HepG2 (cell line): ENCODE data around the gene SELENOM. TPM values are rescaled to one million over a fixed set of nuclear protein-coding genes. Genes with fewer than 3 reads are reported as not detected.
A peak's percentile ranks its signal among the peaks of the same experiment; 100 is the strongest.

Experiments used
- ATAC-seq: fragments of 200-7000 bp; cut with Tn5 transposase; 3 replicates; pipeline ENCODE4 v1.9.1; 2020; ENCODE audit warnings: mild to moderate bottlenecking, moderate library complexity
- BruUV-seq: library from RNA; stranded (reverse); fragments of 400-500 nt; replicated peaks from 2 replicates; lab custom pipeline; 2021; lab: Mats Ljungman, UMichigan
- CTCF ChIA-PET: fragments of 300-600 bp; formaldehyde crosslinking; extraction: SDS; loops from one replicate; lab custom pipeline; 2021; ENCODE audit warnings: low total read pairs, inconsistent platforms, low intra/inter-chr PET ratio; lab: Yijun Ruan, JAX
- POLR2A ChIA-PET: fragments of 350-600 bp; sonication (Branson Sonifier 250); formaldehyde crosslinking; loops from one replicate; lab custom pipeline; 2020; ENCODE audit warnings: antibody characterized with exemption, inconsistent platforms; lab: Yijun Ruan, JAX
- DNase-seq: peaks from one replicate; pipeline ENCODE4 v3.0.0-alpha.2; 2015; ENCODE audit warnings: low spot score
- FAIRE-seq: peaks from 3 replicates; lab custom pipeline; 2011; peaks lifted over from hg19 to GRCh38; lab: Jason Lieb, UNC
- H2AFZ ChIP-seq: one replicate; pipeline ENCODE4 v1.6.1; 2011; ENCODE audit warnings: low read length, inconsistent platforms
- H3K27ac ChIP-seq: fragments of 300-600 bp; 3 replicates; pipeline ENCODE4 v1.8.0; 2011; ENCODE audit warnings: mixed run types, mild to moderate bottlenecking, mixed read lengths, low read length, inconsistent platforms; ENCODE audit not compliant: insufficient read depth; ENCODE audit errors: extremely low read length
- H3K27me3 ChIP-seq, 2 experiments: fragments of 200-600 bp in 1 of 2; 2 replicates in 1 of 2; 3 replicates in 1 of 2; pipeline versions ENCODE4 v1.6.0 to v1.8.0; 2011; ENCODE audit warnings: low read length in 2 of 2, mild to moderate bottlenecking in 2 of 2, moderate library complexity in 2 of 2, inconsistent platforms in 1 of 2; ENCODE audit not compliant: insufficient read depth in 2 of 2, control insufficient read depth in 1 of 2
- H3K36me3 ChIP-seq, 2 experiments: fragments of 200-600 bp in 1 of 2; replicated peaks in 1 of 2; 2 replicates in 1 of 2; 3 replicates in 1 of 2; pipeline versions ENCODE4 v1.5.1 to v1.8.0; 2011; ENCODE audit warnings: low read length in 2 of 2, inconsistent platforms in 1 of 2; ENCODE audit not compliant: insufficient read depth in 2 of 2, control insufficient read depth in 1 of 2
- H3K4me1 ChIP-seq: 2 replicates; pipeline ENCODE4 v1.5.1; 2012; ENCODE audit warnings: low read length, inconsistent platforms; ENCODE audit not compliant: insufficient read depth
- H3K4me2 ChIP-seq: 2 replicates; pipeline ENCODE4 v1.6.0; 2011; ENCODE audit warnings: low read depth, low read length, inconsistent platforms
- H3K4me3 ChIP-seq, 3 experiments: fragments of 200-600 bp in 1 of 3; sonication (generic), shearing (Covaris generic) in 1 of 3; replicated peaks in 1 of 3; 2 replicates each; pipeline ENCODE4 v1.5.1; 2011 to 2016; ENCODE audit warnings: low read length in 3 of 3, inconsistent platforms in 2 of 3, low read depth in 2 of 3, mild to moderate bottlenecking in 2 of 3, control low read depth in 1 of 3, mixed read lengths in 1 of 3; ENCODE audit not compliant: insufficient read depth in 1 of 3
- H3K79me2 ChIP-seq: one replicate; pipeline ENCODE4 v1.6.1; 2011; ENCODE audit warnings: low read length, inconsistent platforms; ENCODE audit not compliant: insufficient read depth
- H3K9ac ChIP-seq: 2 replicates; pipeline ENCODE4 v1.6.0; 2011; ENCODE audit warnings: mild to moderate bottlenecking, low read depth, low read length, inconsistent platforms; ENCODE audit not compliant: insufficient read depth
- H3K9me3 ChIP-seq: 2 replicates; pipeline ENCODE4 v1.5.1; 2012; ENCODE audit warnings: mild to moderate bottlenecking, low read length
- H4K20me1 ChIP-seq: 2 replicates; pipeline ENCODE4 v1.6.0; 2011; ENCODE audit warnings: inconsistent platforms, mild to moderate bottlenecking, low read length, moderate library complexity; ENCODE audit not compliant: insufficient read depth
- CBX1 ChIP-seq: IDR thresholded peaks from one replicate; pipeline ENCODE4 v1.6.1; 2016; ENCODE audit warnings: antibody characterized with exemption, low read depth
- IRF9 ChIP-seq: sonication (generic); formaldehyde crosslinking; IDR thresholded peaks from 2 replicates; pipeline ENCODE4 v1.8.0; 2022; ENCODE audit warnings: missing genetic modification reagents, mild to moderate bottlenecking, borderline replicate concordance
- KIAA2018 ChIP-seq: sonication (generic); formaldehyde crosslinking; IDR thresholded peaks from 2 replicates; pipeline ENCODE4 v1.5.0; 2020; ENCODE audit warnings: mild to moderate bottlenecking, missing genetic modification reagents, borderline replicate concordance
- RNF219 ChIP-seq: sonication (generic); formaldehyde crosslinking; IDR thresholded peaks from 2 replicates; pipeline ENCODE4 v1.5.0; 2020; ENCODE audit warnings: mild to moderate bottlenecking, missing genetic modification reagents
- SCMH1 ChIP-seq: sonication (generic); formaldehyde crosslinking; IDR thresholded peaks from 2 replicates; pipeline ENCODE4 v1.9.0; 2021; ENCODE audit warnings: missing genetic modification reagents, mild to moderate bottlenecking, borderline replicate concordance
- ZFP36L1 ChIP-seq: sonication (generic); formaldehyde crosslinking; IDR thresholded peaks from 2 replicates; pipeline ENCODE4 v1.8.0; 2022; ENCODE audit warnings: mild to moderate bottlenecking, missing genetic modification reagents, moderate library complexity
- ZMYM2 ChIP-seq: sonication (generic); formaldehyde crosslinking; IDR thresholded peaks from 2 replicates; pipeline ENCODE4 v1.8.0; 2022; ENCODE audit warnings: mild to moderate bottlenecking, missing genetic modification reagents
- ZNF124 ChIP-seq: sonication (generic); formaldehyde crosslinking; IDR thresholded peaks from 2 replicates; pipeline ENCODE4 v1.4.0; 2020; ENCODE audit warnings: missing genetic modification reagents
- ZNF629 ChIP-seq: sonication (generic); formaldehyde crosslinking; conservative IDR thresholded peaks from 2 replicates; pipeline ENCODE4 v1.5.0; 2020; ENCODE audit warnings: missing genetic modification reagents
- ZNF704 ChIP-seq: sonication (generic); formaldehyde crosslinking; IDR thresholded peaks from 2 replicates; pipeline ENCODE4 v1.8.1; 2023; ENCODE audit warnings: mild to moderate bottlenecking, inconsistent platforms, moderate library complexity, missing genetic modification reagents, borderline replicate concordance
- ZNF746 ChIP-seq: sonication (generic); formaldehyde crosslinking; IDR thresholded peaks from 2 replicates; pipeline ENCODE4 v1.8.0; 2022; ENCODE audit warnings: mild to moderate bottlenecking, missing genetic modification reagents
- WGBS: methylation state at CpG from one replicate; pipeline ENCODE4 v1.1.6; 2017; ENCODE audit warnings: low lambda C conversion rate; 5-methylcytosine and 5-hydroxymethylcytosine counted together
- in situ Hi-C: cut with HindIII; loops from 2 replicates; pipeline ENCODE4 v1.10.0; 2017; ENCODE audit warnings: low pct_unique_long_range_greater_than_20kb; ENCODE audit not compliant: extremely low pct_ligation_motif_present
- intact Hi-C: fragments of 100-400 bp; cut with micrococcal nuclease; formaldehyde crosslinking; loops from one replicate; pipeline ENCODE4 v1.10.0; 2022; ENCODE audit not compliant: unreplicated experiment
- polyA plus RNA-seq, 8 experiments: library from polyadenylated mRNA; depleted of rRNA in 3 of 8; stranded (reverse) in 7 of 8; unstranded in 1 of 8; fragments of >200 nt; fragmentation: Illumina TruSeq in 4 of 8; extraction: Trizol in 4 of 8; gene quantifications; 2 replicates each; pipeline versions ENCODE4 v1.2.1 to v1.2.3, GENCODE V29; 2011 to 2016; ENCODE audit warnings: low read depth in 4 of 8, missing spikeins in 1 of 8, mixed read lengths in 1 of 8; ENCODE audit not compliant: insufficient read depth in 1 of 8
- total RNA-seq, 5 experiments: library from RNA; depleted of rRNA; stranded (reverse); fragments of >200 nt; fragmentation: Illumina TruSeq; extraction: Trizol; gene quantifications; 2 replicates each; pipeline ENCODE4 v1.2.3, GENCODE V29; 2016; ENCODE audit warnings: low read depth in 1 of 5

SELENOM gene
- total and polyA plus RNA-seq, 2 of the 13 experiments (the other 11 are each of a cell fraction or from before 2014, with no cell fraction given), result 4.1 to 4.3 TPM

- Histone ChIP-seq H3K4me2 (peak overlapping the region; percentile 93), H3K9ac (peak overlapping the region; percentile 52), H3K4me3 (peak overlapping the region; percentile 28 to 63 (median 33); a peak in 5 of 6 replicates), H3K27me3 (no peaks in the 10 kb centered on the region; a peak in 1 of 5 replicates), H3K4me1 (peaks cover 47% of the 10 kb centered on the region), H2AFZ (no peak overlapping the region), H3K9me3 (no peaks in the 10 kb centered on the region), H3K27ac (peak overlapping the region; percentile 60), H3K36me3 (peaks cover 2 to 4% of the 10 kb centered on the region in 2 experiments; a peak in 1 of 5 replicates), H3K79me2 (peaks cover 3% of the 10 kb centered on the region), H4K20me1 (no peaks in the 10 kb centered on the region)
- BruUV-seq, result no TSS peak
- ATAC-seq (peak; percentile 68), DNase-seq (peak; percentile 77), FAIRE-seq (peak; percentile 92)
- CTCF ChIA-PET, result no interaction called here
- WGBS, result 17% methylated on average over 6 of the region's 12 CpGs
- intact Hi-C loops, result no loop called here
- POLR2A ChIA-PET, result interaction anchor here (0.7 to 6.5 kb wide), 10 partner anchors 11 to 112 kb away, joined by 3 to 113 read pairs (median 4); partner anchors contain the start of genes MORC2, SELENOM and TUG1
- in situ Hi-C loops, result no loop called here
- no peak for TF ChIP-seq SCMH1 (CRISPR knock-in tag)
- TF ChIP-seq KIAA2018 (CRISPR knock-in tag), result no peak
- TF ChIP-seq ZNF124 (CRISPR knock-in tag), result no peak
- TF ChIP-seq ZMYM2 (CRISPR knock-in tag), result peak; percentile 31; the same call in 1 of the 2 replicates
- no peak for TF ChIP-seq CBX1
- no peak for TF ChIP-seq ZNF704 (CRISPR knock-in tag)
- peak; percentile 65 for TF ChIP-seq ZNF629 (CRISPR knock-in tag)
- 0 out of 2 replicates have a peak, but pooled peaks have one; percentile 16 for TF ChIP-seq ZNF746 (CRISPR knock-in tag)
- no peak for TF ChIP-seq IRF9 (CRISPR knock-in tag)
- TF ChIP-seq ZFP36L1, result no peak
- TF ChIP-seq RNF219 (CRISPR knock-in tag), result no peak
These were observed 28.2 kb downstream of the SELENOM start for GRCh38 chr22:31079095-31079642.
